K562 (cell line): ENCODE measurements around the gene ABHD16A. TPM values are rescaled to one million over a fixed set of nuclear protein-coding genes. Genes with fewer than 3 reads are reported as not detected.

Source experiments
- GTF2A2 ChIP-seq: IDR thresholded peaks from 2 replicates; pipeline ENCODE4 v1.6.1; 2016; ENCODE audit warnings: mild to moderate bottlenecking, missing genetic modification characterization, missing compliant biosample characterization
- GTF2E2 ChIP-seq: fragments of 200-800 bp; sonication (Bioruptor generic); IDR thresholded peaks from 2 replicates; pipeline ENCODE4 v1.6.1; 2016; ENCODE audit warnings: missing genetic modification characterization, missing compliant biosample characterization
- KDM4B ChIP-seq, 2 experiments: fragments of 450-650 bp in 1 of 2; sonication (generic) in 1 of 2; IDR thresholded peaks; 2 replicates each; pipeline ENCODE4 v1.6.1; 2016 to 2017; ENCODE audit warnings: borderline replicate concordance in 2 of 2, antibody characterized with exemption in 1 of 2, low read depth in 1 of 2, mild to moderate bottlenecking in 1 of 2
- MIER1 ChIP-seq: fragments of 450-650 bp; IDR thresholded peaks from 2 replicates; pipeline ENCODE4 v1.6.1; 2016; ENCODE audit warnings: antibody characterized with exemption, mild to moderate bottlenecking, low read depth
- RERE ChIP-seq: sonication (generic); formaldehyde crosslinking; IDR thresholded peaks from 2 replicates; pipeline ENCODE4 v1.8.0; 2023; ENCODE audit warnings: missing genetic modification reagents, mild to moderate bottlenecking, borderline replicate concordance
- TAF15 ChIP-seq: fragments of 200-400 bp; formaldehyde crosslinking; IDR thresholded peaks from 2 replicates; pipeline ENCODE4 v1.6.1; 2017; ENCODE audit warnings: mild to moderate bottlenecking, low read depth, low read length, moderate library complexity
- THRA ChIP-seq: fragments of 450-650 bp; IDR thresholded peaks from 2 replicates; pipeline ENCODE4 v1.6.1; 2017; ENCODE audit warnings: mild to moderate bottlenecking, moderate library complexity
- polyA plus RNA-seq, 8 experiments: library from polyadenylated mRNA; depleted of rRNA in 4 of 8; stranded (reverse) in 5 of 8; unstranded in 3 of 8; fragments of >200 nt; fragmentation: Nextera tagmentation in 2 of 8; fragmentation: Illumina TruSeq in 1 of 8; extraction: Ambion mirVana in 2 of 8; extraction: Trizol in 1 of 8; gene quantifications; 2 replicates each; pipeline versions ENCODE4 v1.2.1 to v1.2.3, GENCODE V29; 2011 to 2014; ENCODE audit warnings: inconsistent platforms in 1 of 8, missing spikeins in 1 of 8
- total RNA-seq, 7 experiments: library from RNA; depleted of rRNA in 6 of 7; stranded (reverse); fragments of >200 nt in 6 of 7; fragmentation: Illumina TruSeq in 2 of 7; extraction: Trizol in 2 of 7; gene quantifications; 2 replicates each; pipeline versions ENCODE4 v1.2.1 to v1.2.3, GENCODE V29; 2011 to 2021; ENCODE audit warnings: low replicate concordance in 1 of 7

ABHD16A gene
- total and polyA plus RNA-seq, 9 of the 15 experiments (the other 6 are each of a cell fraction or from before 2014, with no cell fraction given): 25.8 to 120 (median 81.6) TPM

GRCh38 chr6:31661262-31662123 lies 41.6 kb downstream of the ABHD16A start (continued):
- TF ChIP-seq THRA: no peak
- no peak for TF ChIP-seq GTF2A2 (tag)
- TF ChIP-seq GTF2E2 (tag): no peak
- TF ChIP-seq KDM4B (IDR thresholded peaks at IDR 0.05; ENCODE audit: borderline replicate concordance in 2 of 2, low read depth in 1 of 2): no peak
- 0 out of 2 replicates have a peak, but pooled peaks have one; percentile 32 for TF ChIP-seq MIER1
- TF ChIP-seq TAF15: no peak
- TF ChIP-seq RERE (CRISPR knock-in tag): no peak
